Endothelial cell of umbilical vein (primary cell): ENCODE data around the gene NXPH1. TPM values are rescaled to one million over a fixed set of nuclear protein-coding genes. Genes with fewer than 3 reads are reported as not detected.

Experiments
- BruUV-seq: library from RNA; stranded (reverse); fragments of 400-500 nt; replicated peaks from 2 replicates; lab custom pipeline; 2021; lab: Mats Ljungman, UMichigan
- CTCF ChIA-PET: fragments of 300-600, 350-600 bp; sonication (Branson Sonifier 250); formaldehyde crosslinking; loops from one replicate; lab custom pipeline; 2021; ENCODE audit warnings: antibody characterized with exemption, inconsistent platforms; lab: Charles Lee
- POLR2A ChIA-PET: fragments of 300-600, 350-600 bp; sonication (Branson Sonifier 250); formaldehyde crosslinking; loops from one replicate; lab custom pipeline; 2021; ENCODE audit warnings: antibody characterized with exemption, inconsistent platforms; lab: Charles Lee
- DNase-seq: peaks from one replicate; pipeline ENCODE4 v3.0.0-alpha.2; 2011; ENCODE audit warnings: low read depth, low spot score
- FAIRE-seq: peaks from 2 replicates; lab custom pipeline; 2011; peaks lifted over from hg19 to GRCh38; lab: Jason Lieb, UNC
- H2AFZ ChIP-seq: 2 replicates; pipeline ENCODE4 v1.6.0; 2012; ENCODE audit warnings: low read depth, low read length, control low read depth, inconsistent platforms
- H3K27ac ChIP-seq: 2 replicates; pipeline ENCODE4 v1.5.1; 2011; ENCODE audit warnings: low read depth, mild to moderate bottlenecking, control low read depth, low read length, moderate library complexity; ENCODE audit not compliant: insufficient read depth
- H3K27me3 ChIP-seq, 2 experiments: 2 replicates each; pipeline versions ENCODE4 v1.6.0 to v1.6.1; 2011; ENCODE audit warnings: low read length in 2 of 2, mixed read lengths in 1 of 2; ENCODE audit not compliant: control insufficient read depth in 2 of 2, insufficient read depth in 2 of 2
- H3K36me3 ChIP-seq, 2 experiments: 2 replicates in 1 of 2; 3 replicates in 1 of 2; pipeline ENCODE4 v1.5.1; 2011; ENCODE audit warnings: low read length in 2 of 2, mild to moderate bottlenecking in 1 of 2, moderate library complexity in 1 of 2; ENCODE audit not compliant: control insufficient read depth in 2 of 2, insufficient read depth in 2 of 2; ENCODE audit errors: extremely low read depth in 1 of 2
- H3K4me1 ChIP-seq: 3 replicates; pipeline ENCODE4 v1.5.1; 2011; ENCODE audit warnings: mild to moderate bottlenecking, low read length; ENCODE audit not compliant: control insufficient read depth, insufficient read depth; ENCODE audit errors: extremely low read depth
- H3K4me2 ChIP-seq: 2 replicates; pipeline ENCODE4 v1.6.1; 2011; ENCODE audit warnings: low read length, control low read depth, mixed read lengths; ENCODE audit not compliant: insufficient read depth
- H3K4me3 ChIP-seq, 3 experiments: fragments of 200-600 bp in 1 of 3; sonication (generic), shearing (Covaris generic) in 1 of 3; replicated peaks in 1 of 3; 2 replicates each; pipeline ENCODE4 v1.5.1; 2011 to 2016; ENCODE audit warnings: control low read depth in 3 of 3, low read length in 3 of 3, mild to moderate bottlenecking in 2 of 3, inconsistent platforms in 1 of 3, low read depth in 1 of 3, moderate library complexity in 1 of 3; ENCODE audit not compliant: insufficient read depth in 1 of 3
- H3K79me2 ChIP-seq: 2 replicates; pipeline ENCODE4 v1.6.0; 2012; ENCODE audit warnings: low read length, inconsistent platforms; ENCODE audit not compliant: control insufficient read depth, insufficient read depth
- H3K9ac ChIP-seq: replicated peaks from 2 replicates; pipeline ENCODE3; 2011; ENCODE audit warnings: low read length, control low read depth; ENCODE audit not compliant: insufficient read depth; ENCODE audit errors: extremely low read depth
- H3K9me1 ChIP-seq: replicated peaks from 3 replicates; pipeline ENCODE4 v1.6.0; 2011; ENCODE audit warnings: mild to moderate bottlenecking, low read length; ENCODE audit not compliant: control insufficient read depth, insufficient read depth; ENCODE audit errors: extremely low read depth
- H3K9me3 ChIP-seq: replicated peaks from 2 replicates; pipeline ENCODE4 v1.5.1; 2012; ENCODE audit warnings: low read length, inconsistent platforms; ENCODE audit not compliant: control insufficient read depth, insufficient read depth
- H4K20me1 ChIP-seq: replicated peaks from 2 replicates; pipeline ENCODE3; 2011; ENCODE audit warnings: mild to moderate bottlenecking, low read length; ENCODE audit not compliant: control insufficient read depth, insufficient read depth; ENCODE audit errors: extremely low read depth
- CTCF ChIP-seq, 2 donors: IDR thresholded peaks; 1 replicate in 1 of 2; 2 replicates in 1 of 2; pipeline ENCODE4 v1.5.1; 2011; ENCODE audit warnings: low read length in 2 of 2, mild to moderate bottlenecking in 2 of 2, moderate library complexity in 2 of 2, control low read depth in 1 of 2, inconsistent platforms in 1 of 2, low read depth in 1 of 2; ENCODE audit not compliant: insufficient read depth in 1 of 2; ENCODE audit errors: extremely low read depth in 1 of 2
- EZH2 ChIP-seq: IDR thresholded peaks from 2 replicates; pipeline ENCODE4 v1.6.1; 2012; ENCODE audit warnings: borderline replicate concordance, low read depth, mild to moderate bottlenecking, moderate library complexity, low read length, inconsistent platforms; ENCODE audit not compliant: severe bottlenecking
- FOS ChIP-seq: IDR thresholded peaks from 2 replicates; pipeline ENCODE4 v1.6.1; 2011; ENCODE audit warnings: mild to moderate bottlenecking, low read length, moderate library complexity, borderline replicate concordance; ENCODE audit not compliant: insufficient read depth
- GATA2 ChIP-seq: IDR thresholded peaks from 2 replicates; pipeline ENCODE4 v1.7.0; 2011; ENCODE audit warnings: low read depth, mild to moderate bottlenecking, moderate library complexity, mixed read lengths, low read length; ENCODE audit not compliant: insufficient read length, insufficient read depth
- JUN ChIP-seq: IDR thresholded peaks from 2 replicates; pipeline ENCODE4 v1.6.1; 2011; ENCODE audit warnings: borderline replicate concordance, low read depth; ENCODE audit not compliant: insufficient read length, insufficient read depth
- POLR2A ChIP-seq: IDR thresholded peaks from 2 replicates; pipeline ENCODE4 v1.6.1; 2012; ENCODE audit warnings: low read depth, mild to moderate bottlenecking, control low read depth, low read length
- POLR2AphosphoS5 ChIP-seq: IDR thresholded peaks from 2 replicates; pipeline ENCODE4 v1.6.1; 2012; ENCODE audit warnings: low read depth, mild to moderate bottlenecking, control low read depth, low read length, moderate library complexity; ENCODE audit not compliant: insufficient read depth
- dilution Hi-C: fragments of 300-500 bp; cut with MboI; formaldehyde crosslinking; loops from one replicate; pipeline ENCODE4 v1.15.0; 2019; ENCODE audit warnings: low sequenced_read_pairs; ENCODE audit not compliant: extremely low pct_ligation_motif_present
- intact Hi-C: fragments of 100-400 bp; cut with micrococcal nuclease; formaldehyde crosslinking; loops from one replicate; pipeline ENCODE4 v1.10.0; 2022
- polyA plus RNA-seq, 4 experiments: library from polyadenylated mRNA; depleted of rRNA in 3 of 4; stranded (reverse) in 3 of 4; unstranded in 1 of 4; fragments of >200 nt; gene quantifications; 2 replicates each; pipeline versions ENCODE4 v1.2.1 to v1.2.3, GENCODE V29; 2011 to 2012; ENCODE audit warnings: missing spikeins in 1 of 4
- total RNA-seq: library from RNA; stranded (reverse); gene quantifications from 2 replicates; pipeline ENCODE4 v1.2.3, GENCODE V29; 2021

NXPH1 gene
- total and polyA plus RNA-seq, 2 donors (not counting 3 experiments of a cell fraction or from before 2014, with no cell fraction given), result not detected

GRCh38 chr7:8516976-8517375 is 83.6 kb downstream of the NXPH1 start:
- no peak for FAIRE-seq
- Histone ChIP-seq H2AFZ (no peak overlapping the region), H3K79me2 (no peaks in the 10 kb centered on the region), H3K27me3 (no peaks in the 10 kb centered on the region), H3K4me2 (no peak overlapping the region), H3K27ac (no peak overlapping the region), H4K20me1 (no peaks in the 10 kb centered on the region), H3K9me1 (no peaks in the 10 kb centered on the region), H3K4me1 (no peaks in the 10 kb centered on the region), H3K4me3 (no peak overlapping the region), H3K9ac (no peak overlapping the region), H3K36me3 (no peaks in the 10 kb centered on the region), H3K9me3 (peaks cover 8% of the 10 kb centered on the region)
- BruUV-seq, result no TSS peak
- TF ChIP-seq CTCF (IDR thresholded peaks at IDR 0.05; ENCODE audit: extremely low read depth in 1 of 2, insufficient read depth in 1 of 2, low read depth in 1 of 2, low read length in 2 of 2), result no peak
- no peak for TF ChIP-seq POLR2AphosphoS5
- no peak for TF ChIP-seq EZH2
- no peak for TF ChIP-seq POLR2A
- TF ChIP-seq JUN, result no peak
- no peak for TF ChIP-seq GATA2
- TF ChIP-seq FOS, result no peak
- intact Hi-C loops, result no loop called here
- DNase-seq, result no peak
- CTCF ChIA-PET, result no interaction called here
- dilution Hi-C loops, result no loop called here
- POLR2A ChIA-PET, result no interaction called here
